Neuronal stem cell (in vitro differentiated cells): ENCODE measurements around the gene FXYD5.

Experiments used
- DNase-seq: peaks from one replicate; pipeline ENCODE4 v3.0.0-alpha.2; 2013; ENCODE audit warnings: low spot score
- H2AFZ ChIP-seq: one replicate; pipeline ENCODE4 v1.6.1; 2013; ENCODE audit warnings: mild to moderate bottlenecking, low read length, inconsistent platforms
- H2AK5ac ChIP-seq: 2 replicates; pipeline ENCODE4 v1.6.1; 2013; ENCODE audit warnings: low read depth, mild to moderate bottlenecking, inconsistent platforms, low read length, moderate library complexity, mixed read lengths
- H2BK120ac ChIP-seq: 2 replicates; pipeline ENCODE4 v1.6.1; 2013; ENCODE audit warnings: low read depth, mild to moderate bottlenecking, inconsistent platforms, low read length, moderate library complexity, mixed read lengths
- H2BK12ac ChIP-seq: one replicate; pipeline ENCODE4 v1.6.1; 2013; ENCODE audit warnings: low read length, inconsistent platforms
- H2BK15ac ChIP-seq: 2 replicates; pipeline ENCODE4 v1.6.1; 2013; ENCODE audit warnings: mild to moderate bottlenecking, low read length, inconsistent platforms, mixed read lengths
- H2BK5ac ChIP-seq: one replicate; pipeline ENCODE4 v1.6.1; 2013; ENCODE audit warnings: inconsistent platforms, mild to moderate bottlenecking, low read length, moderate library complexity
- H3K14ac ChIP-seq: one replicate; pipeline ENCODE4 v1.6.1; 2013; ENCODE audit warnings: low read length, inconsistent platforms
- H3K18ac ChIP-seq: 2 replicates; pipeline ENCODE4 v1.6.1; 2013; ENCODE audit warnings: low read length, inconsistent platforms
- H3K23ac ChIP-seq: 2 replicates; pipeline ENCODE4 v1.6.1; 2013; ENCODE audit warnings: low read depth, mild to moderate bottlenecking, mixed read lengths, low read length, inconsistent platforms; ENCODE audit not compliant: poor library complexity
- H3K27ac ChIP-seq: replicated peaks from 3 replicates; pipeline ENCODE4 v1.5.1; 2013; ENCODE audit warnings: low read length, inconsistent platforms
- H3K27me3 ChIP-seq, 3 experiments: 2 replicates each; pipeline ENCODE4 v1.6.1; 2013; ENCODE audit warnings: low read length in 3 of 3, mild to moderate bottlenecking in 2 of 3, inconsistent platforms in 1 of 3, low read depth in 1 of 3, mixed read lengths in 1 of 3, moderate library complexity in 1 of 3; ENCODE audit not compliant: control insufficient read depth in 3 of 3, insufficient read depth in 3 of 3
- H3K36me3 ChIP-seq, 2 donors: replicated peaks in 1 of 2; 2 replicates each; pipeline ENCODE4 v1.6.1; 2013; ENCODE audit warnings: low read length in 2 of 2; ENCODE audit not compliant: control insufficient read depth in 2 of 2, insufficient read depth in 2 of 2
- H3K4ac ChIP-seq: 2 replicates; pipeline ENCODE4 v1.6.1; 2013; ENCODE audit warnings: inconsistent platforms, mild to moderate bottlenecking, low read length, moderate library complexity
- H3K4me1 ChIP-seq, 2 donors: 1 replicate in 1 of 2; 2 replicates in 1 of 2; pipeline ENCODE4 v1.6.1; 2013; ENCODE audit warnings: low read length in 2 of 2, low read depth in 1 of 2; ENCODE audit not compliant: control insufficient read depth in 2 of 2, insufficient read depth in 1 of 2
- H3K4me2 ChIP-seq: one replicate; pipeline ENCODE4 v1.6.1; 2013; ENCODE audit warnings: mild to moderate bottlenecking, low read length, inconsistent platforms; ENCODE audit not compliant: insufficient read depth, poor library complexity, severe bottlenecking
- H3K4me3 ChIP-seq, 2 donors: 2 replicates each; pipeline ENCODE4 v1.5.1; 2013; ENCODE audit warnings: low read length in 2 of 2, mild to moderate bottlenecking in 2 of 2, inconsistent platforms in 1 of 2, moderate library complexity in 1 of 2
- H3K79me1 ChIP-seq: one replicate; pipeline ENCODE4 v1.6.1; 2013; ENCODE audit warnings: low read depth, mild to moderate bottlenecking, inconsistent platforms, low read length, moderate library complexity
- H3K9ac ChIP-seq: one replicate; pipeline ENCODE4 v1.6.1; 2013; ENCODE audit warnings: mild to moderate bottlenecking, low read depth, low read length, inconsistent platforms; ENCODE audit not compliant: poor library complexity
- H3K9me3 ChIP-seq, 2 donors: replicated peaks in 1 of 2; 2 replicates each; pipeline versions ENCODE3 to v1.6.1; 2013; ENCODE audit warnings: low read length in 2 of 2, mild to moderate bottlenecking in 2 of 2, inconsistent platforms in 1 of 2, low read depth in 1 of 2, mixed read lengths in 1 of 2, moderate library complexity in 1 of 2; ENCODE audit not compliant: control insufficient read depth in 2 of 2, insufficient read depth in 1 of 2
- H4K8ac ChIP-seq: one replicate; pipeline ENCODE4 v1.6.1; 2013; ENCODE audit warnings: low read depth, mild to moderate bottlenecking, inconsistent platforms, low read length, moderate library complexity
- H4K91ac ChIP-seq: one replicate; pipeline ENCODE4 v1.6.1; 2013; ENCODE audit warnings: low read length, low read depth, mild to moderate bottlenecking, inconsistent platforms; ENCODE audit not compliant: poor library complexity
- WGBS, 2 donors: extraction: QIAGEN DNeasy Blood & Tissue Kit; methylation state at CpG; one replicate each; pipeline ENCODE4 v1.1.7; 2013; ENCODE audit warnings: missing lambda C conversion rate in 2 of 2, mixed read lengths in 1 of 2; ENCODE audit not compliant: insufficient read length in 2 of 2, insufficient replicate concordance in 1 of 2; ENCODE audit errors: extremely low coverage in 2 of 2; 5-methylcytosine and 5-hydroxymethylcytosine counted together

FXYD5 gene

DNA sequence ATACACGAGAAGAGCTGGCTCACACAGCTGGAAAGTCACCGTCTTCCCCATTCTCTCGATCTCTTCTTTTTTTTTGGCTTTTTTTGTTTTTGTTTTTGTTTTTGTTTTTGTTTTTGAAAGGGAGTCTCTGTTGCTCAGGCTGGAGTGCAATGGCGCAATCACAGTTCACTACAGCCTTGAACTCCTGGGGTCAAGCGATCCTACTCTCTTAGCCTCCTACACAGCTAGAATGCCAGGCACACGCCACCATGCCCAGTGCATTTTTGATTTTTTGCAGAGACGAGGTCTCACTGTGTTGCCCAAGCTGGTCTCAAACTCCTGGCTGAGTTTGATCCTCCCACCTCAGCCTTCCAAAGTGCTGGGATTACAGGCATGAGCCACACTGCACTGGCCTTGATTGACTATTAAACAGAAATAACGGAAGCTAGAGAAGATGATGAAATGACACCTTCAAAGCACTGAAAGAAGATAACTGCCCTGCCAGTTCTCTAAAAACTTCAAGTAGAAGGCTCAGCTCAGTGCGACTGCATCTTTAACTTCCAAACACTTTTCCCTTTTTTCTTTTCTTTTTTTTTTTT lies 34.9 kb upstream of the FXYD5 start:
- H2AK5ac ChIP-seq, result no peak overlapping the region
- H2BK120ac ChIP-seq, result no peak overlapping the region
- H4K8ac ChIP-seq, result no peak overlapping the region
- peaks cover 0 to 39% (median 0%) of the 10 kb centered on the region in 3 experiments for H3K27me3 ChIP-seq
- no peak overlapping the region for H4K91ac ChIP-seq
- H3K4me2 ChIP-seq, result no peak overlapping the region
- no peaks in the 10 kb centered on the region for H3K79me1 ChIP-seq
- no peak overlapping the region for H2AFZ ChIP-seq
- H3K4me3 ChIP-seq, result no peak overlapping the region
- no peaks in the 10 kb centered on the region for H3K9me3 ChIP-seq
- H3K4me1 ChIP-seq, result peaks cover 5 to 23% of the 10 kb centered on the region in 2 donors
- H3K36me3 ChIP-seq, result no peaks in the 10 kb centered on the region
- no peak overlapping the region for H3K18ac ChIP-seq
- no peak overlapping the region for H3K14ac ChIP-seq
- no peak overlapping the region for H2BK5ac ChIP-seq
- no CpG with 5 or more reads among the region's 9 CpGs for WGBS, 2 donors
- H2BK12ac ChIP-seq, result no peak overlapping the region
- H3K9ac ChIP-seq, result no peak overlapping the region
- no peak for DNase-seq
- H3K4ac ChIP-seq, result no peak overlapping the region
- no peak overlapping the region for H2BK15ac ChIP-seq
- H3K27ac ChIP-seq, result no peak overlapping the region
- H3K23ac ChIP-seq, result no peak overlapping the region

DNA sequence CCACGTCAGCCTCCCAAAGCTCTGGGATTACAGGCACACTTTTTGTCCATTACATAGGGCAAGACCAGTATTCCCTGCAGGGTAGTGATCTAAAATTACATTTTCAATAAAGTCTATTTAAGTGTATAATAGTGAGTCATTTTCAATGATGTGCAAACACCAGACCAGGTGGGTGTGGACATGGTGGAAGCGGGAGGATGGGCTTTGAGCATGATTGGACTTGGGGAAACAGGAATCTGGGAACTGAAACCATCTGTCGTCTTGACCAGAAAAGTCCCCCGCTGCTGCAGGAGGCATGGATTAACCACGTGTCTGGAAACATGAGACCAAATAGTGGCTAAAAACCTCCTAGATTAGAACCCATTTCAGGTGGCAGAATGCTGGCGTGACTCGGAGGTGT lies 34.0 kb upstream of the FXYD5 start:
- Histone ChIP-seq H3K4ac (no peak overlapping the region), H4K91ac (no peak overlapping the region), H2BK120ac (no peak overlapping the region), H3K18ac (no peak overlapping the region), H3K14ac (no peak overlapping the region), H3K4me3 (no peak overlapping the region), H3K4me1 (peaks cover 5 to 16% of the 10 kb centered on the region in 2 donors), H2AFZ (no peak overlapping the region), H3K23ac (no peak overlapping the region), H3K27ac (no peak overlapping the region), H2AK5ac (no peak overlapping the region), H2BK15ac (peak overlapping the region; percentile 35), H2BK12ac (no peak overlapping the region), H3K27me3 (peaks cover 0 to 39% (median 0%) of the 10 kb centered on the region in 3 experiments), H3K9me3 (no peaks in the 10 kb centered on the region), H3K36me3 (no peaks in the 10 kb centered on the region), H3K79me1 (no peaks in the 10 kb centered on the region), H2BK5ac (no peak overlapping the region), H3K4me2 (no peak overlapping the region), H3K9ac (no peak overlapping the region), H4K8ac (no peak overlapping the region)
- DNase-seq, result no peak
- WGBS, 2 donors, result no CpG with 5 or more reads among the region's 7 CpGs

DNA sequence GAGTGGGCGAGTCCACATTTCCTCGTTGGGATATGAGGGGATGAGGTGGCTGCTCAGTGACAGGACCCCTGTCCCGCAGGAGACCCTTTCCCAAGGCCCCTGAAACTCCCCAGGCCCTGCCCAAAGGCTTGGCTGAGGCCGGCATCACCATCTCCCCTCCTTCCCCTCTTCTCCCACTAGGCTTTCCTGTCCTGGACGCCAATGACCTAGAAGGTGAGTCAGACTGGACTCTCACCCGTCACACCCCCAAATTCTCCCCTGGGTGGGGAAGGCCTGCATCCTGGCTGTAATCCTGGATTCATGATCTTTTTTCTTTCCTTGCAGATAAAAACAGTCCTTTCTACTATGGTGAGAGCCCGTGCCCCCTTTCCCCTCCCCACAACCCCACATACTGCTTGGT lies 33.6 kb upstream of the FXYD5 start:
- H3K23ac ChIP-seq, result no peak overlapping the region
- no peak for DNase-seq

DNA sequence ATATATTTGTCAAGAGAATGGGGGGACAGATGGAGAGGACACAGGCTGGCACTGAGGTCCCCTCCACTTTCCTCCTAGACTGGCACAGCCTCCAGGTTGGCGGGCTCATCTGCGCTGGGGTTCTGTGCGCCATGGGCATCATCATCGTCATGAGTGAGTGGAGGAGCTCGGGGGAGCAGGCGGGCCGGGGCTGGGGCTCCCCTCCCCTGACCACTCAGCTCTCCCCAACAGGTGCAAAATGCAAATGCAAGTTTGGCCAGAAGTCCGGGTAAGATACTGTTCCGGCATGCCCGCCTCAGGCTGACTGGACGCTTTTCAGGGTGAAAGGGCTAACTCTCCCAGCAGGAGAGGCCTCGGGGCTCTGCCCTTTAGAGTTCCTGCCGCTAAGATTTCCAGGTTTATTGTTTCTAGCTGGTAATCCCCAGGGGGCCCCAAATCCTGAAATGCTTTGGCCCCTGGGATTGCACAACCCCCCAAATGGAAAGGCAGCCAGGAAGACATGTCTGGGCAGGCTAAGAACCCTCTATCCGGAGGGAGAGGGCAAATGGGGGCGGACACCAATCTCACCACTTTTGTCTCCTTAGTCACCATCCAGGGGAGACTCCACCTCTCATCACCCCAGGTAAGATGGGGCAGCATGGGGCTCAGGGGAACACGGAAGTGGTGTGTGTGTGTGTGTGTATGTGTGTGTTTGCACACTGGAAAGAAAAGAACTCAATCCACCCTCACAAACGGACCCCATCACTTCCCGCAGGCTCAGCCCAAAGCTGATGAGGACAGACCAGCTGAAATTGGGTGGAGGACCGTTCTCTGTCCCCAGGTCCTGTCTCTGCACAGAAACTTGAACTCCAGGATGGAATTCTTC lies 31.6 kb upstream of the FXYD5 start:
- no CpG with 5 or more reads among the region's 19 CpGs for WGBS, 2 donors
- Histone ChIP-seq H3K9ac (no peak overlapping the region), H3K4ac (peak overlapping the region; percentile 5), H3K36me3 (no peaks in the 10 kb centered on the region), H3K79me1 (no peaks in the 10 kb centered on the region), H2AK5ac (peak overlapping the region; percentile 91), H2BK15ac (peak overlapping the region; percentile 87), H3K4me3 (no peak overlapping the region), H3K23ac (no peak overlapping the region), H3K27me3 (peaks cover 0 to 39% (median 0%) of the 10 kb centered on the region in 3 experiments), H3K18ac (peak overlapping the region; percentile 88), H4K91ac (no peak overlapping the region), H2AFZ (peak overlapping the region; percentile 6), H3K27ac (no peak overlapping the region), H3K4me2 (no peak overlapping the region), H3K9me3 (no peaks in the 10 kb centered on the region), H3K14ac (peak overlapping the region; percentile 31), H2BK120ac (no peak overlapping the region), H2BK5ac (peak overlapping the region; percentile 93), H4K8ac (no peak overlapping the region), H2BK12ac (peak overlapping the region; percentile 81), H3K4me1 (peaks cover 5 to 15% of the 10 kb centered on the region in 2 donors)
- no peak for DNase-seq

More for the DNA sequence above, 33.6 kb upstream of the FXYD5 start:
- Histone ChIP-seq H3K4me3 (no peak overlapping the region), H2AK5ac (no peak overlapping the region), H2AFZ (no peak overlapping the region), H2BK15ac (peak overlapping the region; percentile 35), H2BK12ac (no peak overlapping the region), H3K9ac (no peak overlapping the region), H3K14ac (no peak overlapping the region), H2BK120ac (no peak overlapping the region), H3K36me3 (no peaks in the 10 kb centered on the region), H3K18ac (no peak overlapping the region), H4K91ac (no peak overlapping the region), H3K27ac (no peak overlapping the region), H3K9me3 (no peaks in the 10 kb centered on the region), H3K4me1 (peaks cover 5 to 15% of the 10 kb centered on the region in 2 donors), H3K79me1 (no peaks in the 10 kb centered on the region), H3K27me3 (peaks cover 0 to 39% (median 0%) of the 10 kb centered on the region in 3 experiments), H2BK5ac (no peak overlapping the region), H3K4me2 (no peak overlapping the region), H3K4ac (no peak overlapping the region), H4K8ac (no peak overlapping the region)
- no CpG with 5 or more reads among the region's 7 CpGs for WGBS, 2 donors
